Hepatocyte (in vitro differentiated cells): ENCODE measurements around the gene RNF224. TPM values are rescaled to one million over a fixed set of nuclear protein-coding genes. Genes with fewer than 3 reads are reported as not detected.

Source experiments
- DNase-seq: peaks from one replicate; pipeline ENCODE4 v3.0.0-alpha.2; 2016; ENCODE audit warnings: low spot score
- H2AFZ ChIP-seq: fragments of 200-600 bp; sonication (generic); 2 replicates; pipeline ENCODE4 v1.6.0; 2016; ENCODE audit warnings: antibody characterized with exemption, mild to moderate bottlenecking
- H3K27ac ChIP-seq: fragments of 200-600 bp; sonication (generic); 2 replicates; pipeline ENCODE4 v1.5.1; 2016; ENCODE audit warnings: mild to moderate bottlenecking
- H3K27me3 ChIP-seq: fragments of 200-600 bp; sonication (generic); 2 replicates; pipeline ENCODE4 v1.6.1; 2016
- H3K36me3 ChIP-seq: fragments of 200-600 bp; sonication (generic); replicated peaks from 2 replicates; pipeline ENCODE4 v1.5.1; 2016; ENCODE audit warnings: low read depth; ENCODE audit not compliant: insufficient read depth
- H3K4me1 ChIP-seq: fragments of 200-600 bp; sonication (generic); 2 replicates; pipeline ENCODE4 v1.5.1; 2016; ENCODE audit warnings: mild to moderate bottlenecking, moderate library complexity; ENCODE audit not compliant: insufficient read depth
- H3K4me2 ChIP-seq: fragments of 200-600 bp; sonication (generic); 2 replicates; pipeline ENCODE4 v1.6.0; 2016
- H3K4me3 ChIP-seq: fragments of 200-600 bp; sonication (generic); 2 replicates; pipeline ENCODE4 v1.5.1; 2016; ENCODE audit warnings: mild to moderate bottlenecking
- H3K79me2 ChIP-seq: fragments of 200-600 bp; sonication (generic); 2 replicates; pipeline ENCODE4 v1.6.0; 2017; ENCODE audit warnings: mild to moderate bottlenecking
- H3K9me2 ChIP-seq: fragments of 200-600 bp; sonication (generic); replicated peaks from 2 replicates; pipeline ENCODE4 v1.6.0; 2017; ENCODE audit warnings: mild to moderate bottlenecking; ENCODE audit not compliant: insufficient read depth
- H3K9me3 ChIP-seq: fragments of 200-600 bp; sonication (generic); 2 replicates; pipeline ENCODE4 v1.5.1; 2016; ENCODE audit warnings: low read depth, mild to moderate bottlenecking
- H4K20me1 ChIP-seq: fragments of 200-600 bp; sonication (generic); 2 replicates; pipeline ENCODE4 v1.6.0; 2016; ENCODE audit warnings: mild to moderate bottlenecking; ENCODE audit not compliant: insufficient read depth, poor library complexity, severe bottlenecking
- EZH2 ChIP-seq: fragments of 200-600 bp; sonication (generic); IDR thresholded peaks from 2 replicates; pipeline ENCODE4 v1.6.1; 2016; ENCODE audit warnings: antibody characterized with exemption, mild to moderate bottlenecking, borderline replicate concordance
- EZH2phosphoT487 ChIP-seq: fragments of 200-600 bp; sonication (generic); IDR thresholded peaks from one replicate; pipeline ENCODE4 v1.6.1; 2018; ENCODE audit warnings: antibody characterized with exemption, mild to moderate bottlenecking, low read depth, moderate library complexity; ENCODE audit not compliant: unreplicated experiment, severe bottlenecking
- WGBS: methylation state at CpG from one replicate; pipeline ENCODE4 v1.1.6; 2016; ENCODE audit warnings: low lambda C conversion rate; ENCODE audit errors: missing lambda C conversion rate; 5-methylcytosine and 5-hydroxymethylcytosine counted together
- polyA plus RNA-seq: library from polyadenylated mRNA; unstranded; fragments of >200 nt; fragmentation: Nextera tagmentation; extraction: Ambion mirVana; gene quantifications from 2 replicates; pipeline ENCODE4 v1.2.1, GENCODE V29; 2016
- total RNA-seq: library from RNA; depleted of rRNA; stranded (reverse); fragments of >200 nt; gene quantifications from 2 replicates; pipeline ENCODE4 v1.2.3, GENCODE V29; 2014
- TF ChIP-seq, protein P1 (sequence below): fragments of 200-600 bp; sonication (generic); IDR thresholded peaks from 2 replicates; pipeline ENCODE4 v1.5.1; 2016; ENCODE audit warnings: antibody characterized with exemption, mild to moderate bottlenecking; ENCODE audit not compliant: poor library complexity

Gene RNF224
- total and polyA plus RNA-seq, 2 experiments from 2014 or later: 1.1 to 1.4 TPM

- no peaks in the 10 kb centered on the region for H3K27me3 ChIP-seq
- H3K79me2 ChIP-seq: no peaks in the 10 kb centered on the region
- H3K36me3 ChIP-seq: no peaks in the 10 kb centered on the region
- H3K4me2 ChIP-seq: peak within 1 kb of the TSS; percentile 95
- no peaks in the 10 kb centered on the region for H3K9me2 ChIP-seq
- H4K20me1 ChIP-seq: no peaks in the 10 kb centered on the region
- 15% methylated on average over 33 of the region's 88 CpGs for WGBS
- DNase-seq: peak; percentile 58
- peak within 1 kb of the TSS; percentile 39 for H3K4me3 ChIP-seq
- peak within 1 kb of the TSS; percentile 91 for H3K27ac ChIP-seq
- H3K4me1 ChIP-seq: peaks cover 40% of the 10 kb centered on the region
- peak within 1 kb of the TSS; percentile 45 for H2AFZ ChIP-seq
- no peak for TF ChIP-seq EZH2phosphoT487
- TF ChIP-seq, protein P1, sequence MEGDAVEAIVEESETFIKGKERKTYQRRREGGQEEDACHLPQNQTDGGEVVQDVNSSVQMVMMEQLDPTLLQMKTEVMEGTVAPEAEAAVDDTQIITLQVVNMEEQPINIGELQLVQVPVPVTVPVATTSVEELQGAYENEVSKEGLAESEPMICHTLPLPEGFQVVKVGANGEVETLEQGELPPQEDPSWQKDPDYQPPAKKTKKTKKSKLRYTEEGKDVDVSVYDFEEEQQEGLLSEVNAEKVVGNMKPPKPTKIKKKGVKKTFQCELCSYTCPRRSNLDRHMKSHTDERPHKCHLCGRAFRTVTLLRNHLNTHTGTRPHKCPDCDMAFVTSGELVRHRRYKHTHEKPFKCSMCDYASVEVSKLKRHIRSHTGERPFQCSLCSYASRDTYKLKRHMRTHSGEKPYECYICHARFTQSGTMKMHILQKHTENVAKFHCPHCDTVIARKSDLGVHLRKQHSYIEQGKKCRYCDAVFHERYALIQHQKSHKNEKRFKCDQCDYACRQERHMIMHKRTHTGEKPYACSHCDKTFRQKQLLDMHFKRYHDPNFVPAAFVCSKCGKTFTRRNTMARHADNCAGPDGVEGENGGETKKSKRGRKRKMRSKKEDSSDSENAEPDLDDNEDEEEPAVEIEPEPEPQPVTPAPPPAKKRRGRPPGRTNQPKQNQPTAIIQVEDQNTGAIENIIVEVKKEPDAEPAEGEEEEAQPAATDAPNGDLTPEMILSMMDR: no peak
- no peak for TF ChIP-seq EZH2
- no peaks in the 10 kb centered on the region for H3K9me3 ChIP-seq
Measured at GRCh38 chr9:137222190-137223077, 4.9 kb upstream of the RNF224 start, which contains the start of gene RNF208. Gene RNF208, minus strand, starts transcription at chr9:137222240. Its CDS starts 1,028 bp downstream, at chr9:137221212.

DNA sequence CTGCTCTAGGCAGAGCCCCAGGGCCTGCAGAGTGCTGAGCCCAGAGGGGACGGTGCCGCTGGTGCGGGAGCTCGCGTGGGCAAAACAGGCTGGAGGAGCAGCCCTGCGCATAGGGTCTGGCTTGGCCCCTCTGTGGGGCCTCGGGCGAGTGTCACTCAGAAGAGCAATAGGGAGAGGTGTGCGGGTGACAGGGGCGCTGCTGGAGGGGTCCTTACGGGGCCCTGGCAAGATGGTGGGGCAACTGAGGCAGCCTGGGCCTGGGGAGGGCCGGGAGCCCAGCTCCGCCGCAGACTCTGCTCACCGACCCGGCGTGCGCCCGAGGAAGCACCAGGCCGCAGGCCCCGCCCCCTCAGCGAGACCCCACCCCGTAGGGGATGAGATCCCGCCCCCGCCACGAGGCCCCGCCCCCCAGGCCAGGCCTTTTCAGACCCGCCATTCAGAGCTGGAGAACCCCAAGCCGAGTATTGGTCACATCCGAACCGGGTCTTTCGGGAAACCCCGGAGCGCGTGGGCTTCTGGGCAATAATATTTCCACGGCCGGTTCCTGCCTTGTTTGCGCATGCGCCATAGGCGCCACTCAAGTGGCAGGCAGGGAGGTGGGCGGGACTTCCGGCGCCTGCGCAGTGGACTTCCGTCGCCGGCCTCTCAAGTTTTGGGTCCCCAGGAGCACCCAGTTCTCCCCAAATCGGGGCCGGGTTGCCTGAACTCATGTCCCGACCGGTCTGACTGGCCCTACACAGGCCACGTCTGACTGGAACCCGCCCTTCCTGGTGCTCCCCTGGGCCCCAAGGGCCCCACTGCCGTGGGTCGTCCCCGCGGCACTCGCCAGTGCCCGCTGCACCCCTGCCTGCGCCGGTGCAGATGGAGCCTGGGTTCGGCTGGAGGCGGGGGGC, 4.0 kb upstream of the RNF224 start:
- WGBS: 3% methylated on average over 36 of the region's 63 CpGs
- H2AFZ ChIP-seq: peak overlapping the region; percentile 78
- no peaks in the 10 kb centered on the region for H3K9me3 ChIP-seq
- H3K4me2 ChIP-seq: peak overlapping the region; percentile 95
- TF ChIP-seq EZH2phosphoT487 (no peak), EZH2 (no peak)
- TF ChIP-seq, protein P1: no peak
- no peaks in the 10 kb centered on the region for H3K79me2 ChIP-seq
- H3K4me3 ChIP-seq: peak overlapping the region; percentile 76
- peak; percentile 98 for DNase-seq
- H3K4me1 ChIP-seq: peaks cover 41% of the 10 kb centered on the region
- no peaks in the 10 kb centered on the region for H3K9me2 ChIP-seq
- no peaks in the 10 kb centered on the region for H4K20me1 ChIP-seq
- no peaks in the 10 kb centered on the region for H3K36me3 ChIP-seq
- H3K27ac ChIP-seq: peak overlapping the region; percentile 91
- H3K27me3 ChIP-seq: no peaks in the 10 kb centered on the region

DNA sequence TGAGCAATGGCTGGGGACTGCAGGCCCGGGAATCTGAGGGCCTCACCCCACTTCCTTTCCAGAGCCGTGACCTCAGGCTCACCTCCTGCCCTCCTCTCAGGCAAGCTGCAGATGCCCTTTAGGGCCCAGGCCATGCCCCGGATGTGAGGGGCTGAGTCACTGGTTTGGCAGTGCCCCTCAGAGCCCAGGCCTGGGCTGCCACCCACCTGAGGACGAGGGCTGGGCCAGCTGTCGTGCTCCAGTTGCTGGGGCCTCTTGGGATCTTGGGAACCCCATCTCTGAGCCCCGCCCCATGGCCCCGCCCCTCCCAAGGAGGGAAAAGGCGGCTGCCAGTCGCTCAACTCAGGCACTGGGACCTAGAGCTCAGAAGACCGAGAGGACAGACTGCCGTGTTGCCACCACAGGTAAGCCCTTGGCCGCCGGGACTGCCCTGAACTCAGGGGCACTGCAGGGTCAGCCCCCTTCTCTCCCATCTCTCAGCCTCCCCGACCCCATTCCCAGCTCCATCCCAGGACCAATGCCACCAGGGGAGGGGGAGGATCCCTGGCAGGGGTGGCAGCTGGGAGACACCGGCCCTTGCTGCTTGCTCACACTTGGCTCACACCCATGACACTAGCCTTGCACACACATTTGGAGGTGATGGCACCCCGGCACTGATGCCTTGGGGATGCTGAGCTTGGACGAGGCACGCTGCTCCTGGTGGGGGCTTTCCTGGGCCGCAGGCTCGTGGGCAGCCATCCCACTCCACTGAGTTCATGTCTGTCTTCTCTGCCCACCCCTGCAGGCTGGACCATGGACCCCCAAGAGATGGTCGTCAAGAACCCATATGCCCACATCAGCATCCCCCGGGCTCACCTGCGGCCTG, 2.2 kb upstream of the RNF224 start, which contains the start of gene CYSRT1:
Gene CYSRT1 (plus strand): TSS at position 345 of the 865 bp plus-strand sequence. CDS start 448 bp downstream, at position 793.
- H3K9me3 ChIP-seq: no peaks in the 10 kb centered on the region
- H3K4me3 ChIP-seq: peak within 1 kb of the TSS; percentile 76
- H3K27ac ChIP-seq: peak within 1 kb of the TSS; percentile 91
- peak within 1 kb of the TSS; percentile 94 for H3K4me2 ChIP-seq
- no peak for DNase-seq
- 72% methylated on average over 22 of the region's 23 CpGs for WGBS
- H3K79me2 ChIP-seq: no peaks in the 10 kb centered on the region
- H3K9me2 ChIP-seq: no peaks in the 10 kb centered on the region
- H4K20me1 ChIP-seq: no peaks in the 10 kb centered on the region
- no peaks in the 10 kb centered on the region for H3K27me3 ChIP-seq
- TF ChIP-seq EZH2phosphoT487 (no peak), EZH2 (no peak)
- TF ChIP-seq, protein P1: no peak
- H2AFZ ChIP-seq: peak within 1 kb of the TSS; percentile 78
- peaks cover 43% of the 10 kb centered on the region for H3K4me1 ChIP-seq
- H3K36me3 ChIP-seq: no peaks in the 10 kb centered on the region
